Tibial nerve (tissue), 4 donors: Measurements from ENCODE around the gene SHOX. TPM values are rescaled to one million over a fixed set of nuclear protein-coding genes. Genes with fewer than 3 reads are reported as not detected.

Experiments used
- DNase-seq, 2 donors: peaks; one replicate each; pipeline ENCODE4 v3.0.0-alpha.2; 2019; ENCODE audit warnings: low spot score in 2 of 2
- H3K27ac ChIP-seq, 4 donors: fragments of 200-600 bp; sonication (generic) in 3 of 4; one replicate each; pipeline ENCODE4 v1.5.1; 2017 to 2019; ENCODE audit warnings: mild to moderate bottlenecking in 1 of 4
- H3K27me3 ChIP-seq, 2 donors: fragments of 200-600 bp; sonication (generic) in 1 of 2; one replicate each; pipeline versions ENCODE4 v1.5.1 to v1.6.0; 2017 to 2019
- H3K36me3 ChIP-seq, 3 donors: fragments of 200-600 bp; sonication (generic); one replicate each; pipeline ENCODE4 v1.5.1; 2018 to 2019
- H3K4me1 ChIP-seq, 4 donors: fragments of 200-600 bp; sonication (generic) in 3 of 4; one replicate each; pipeline ENCODE4 v1.5.1; 2017 to 2019
- H3K4me3 ChIP-seq, 4 donors: fragments of 200-600 bp; sonication (generic) in 3 of 4; one replicate each; pipeline ENCODE4 v1.5.1; 2017 to 2019; ENCODE audit warnings: mild to moderate bottlenecking in 1 of 4, moderate library complexity in 1 of 4
- H3K9me3 ChIP-seq, 4 donors: fragments of 200-600 bp; sonication (generic) in 3 of 4; one replicate each; pipeline ENCODE4 v1.5.1; 2017 to 2019
- EP300 ChIP-seq, 2 donors: sonication (generic); formaldehyde crosslinking; IDR thresholded peaks; one replicate each; pipeline ENCODE4 v1.6.1; 2017; ENCODE audit warnings: antibody characterized with exemption in 2 of 2, mild to moderate bottlenecking in 1 of 2
- POLR2A ChIP-seq, 2 donors: fragments of 450-650 bp; IDR thresholded peaks; one replicate each; pipeline ENCODE4 v1.6.1; 2017; ENCODE audit warnings: antibody characterized with exemption in 2 of 2, mild to moderate bottlenecking in 2 of 2, moderate library complexity in 2 of 2
- WGBS, 2 donors: methylation state at CpG; one replicate each; pipeline ENCODE4 v1.1.5; 2018; 5-methylcytosine and 5-hydroxymethylcytosine counted together
- total RNA-seq, 4 donors: library from RNA; depleted of rRNA; stranded (reverse); fragments of >200 nt; gene quantifications; one replicate each; pipeline ENCODE4 v1.1.0, GENCODE V29; 2016
- TF ChIP-seq, protein P1 (sequence below), 5 experiments: fragments of 200-600 bp in 3 of 5; fragments of 450-650 bp in 2 of 5; sonication (generic) in 3 of 5; IDR thresholded peaks; one replicate each; pipeline ENCODE4 v1.5.1; 2016 to 2019; ENCODE audit warnings: antibody characterized with exemption in 5 of 5, mild to moderate bottlenecking in 3 of 5, moderate library complexity in 2 of 5

Gene SHOX
- total RNA-seq, 4 donors from 2014 or later = 0.60 to 1.8 TPM; not detected in 2

GRCh38 chrX:632366-633042 is 1.9 kb downstream of the SHOX start:
- TF ChIP-seq POLR2A (IDR thresholded peaks at IDR 0.05) (no peak), EP300 (IDR thresholded peaks at IDR 0.05) (no peak)
- TF ChIP-seq, protein P1, sequence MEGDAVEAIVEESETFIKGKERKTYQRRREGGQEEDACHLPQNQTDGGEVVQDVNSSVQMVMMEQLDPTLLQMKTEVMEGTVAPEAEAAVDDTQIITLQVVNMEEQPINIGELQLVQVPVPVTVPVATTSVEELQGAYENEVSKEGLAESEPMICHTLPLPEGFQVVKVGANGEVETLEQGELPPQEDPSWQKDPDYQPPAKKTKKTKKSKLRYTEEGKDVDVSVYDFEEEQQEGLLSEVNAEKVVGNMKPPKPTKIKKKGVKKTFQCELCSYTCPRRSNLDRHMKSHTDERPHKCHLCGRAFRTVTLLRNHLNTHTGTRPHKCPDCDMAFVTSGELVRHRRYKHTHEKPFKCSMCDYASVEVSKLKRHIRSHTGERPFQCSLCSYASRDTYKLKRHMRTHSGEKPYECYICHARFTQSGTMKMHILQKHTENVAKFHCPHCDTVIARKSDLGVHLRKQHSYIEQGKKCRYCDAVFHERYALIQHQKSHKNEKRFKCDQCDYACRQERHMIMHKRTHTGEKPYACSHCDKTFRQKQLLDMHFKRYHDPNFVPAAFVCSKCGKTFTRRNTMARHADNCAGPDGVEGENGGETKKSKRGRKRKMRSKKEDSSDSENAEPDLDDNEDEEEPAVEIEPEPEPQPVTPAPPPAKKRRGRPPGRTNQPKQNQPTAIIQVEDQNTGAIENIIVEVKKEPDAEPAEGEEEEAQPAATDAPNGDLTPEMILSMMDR (IDR thresholded peaks at IDR 0.05) = no peak
- H3K27ac ChIP-seq = no peak overlapping the region
- H3K4me1 ChIP-seq = peaks cover 0 to 41% (median 0%) of the 10 kb centered on the region in 4 donors
- DNase-seq = no peak
- peaks cover 0 to 86% of the 10 kb centered on the region in 2 donors for H3K27me3 ChIP-seq
- H3K9me3 ChIP-seq = no peaks in the 10 kb centered on the region
- 7 to 10% methylated on average over 29 to 30 of the region's 30 CpGs for WGBS, 2 donors
- H3K36me3 ChIP-seq = no peaks in the 10 kb centered on the region
- H3K4me3 ChIP-seq = no peak overlapping the region

- no peak for DNase-seq
Measured at GRCh38 chrX:633043-633984, 2.7 kb downstream of the SHOX start.

GRCh38 chrX:633985-634958 is 3.7 kb downstream of the SHOX start:
- H3K27ac ChIP-seq = no peak overlapping the region
- H3K4me1 ChIP-seq = peaks cover 0 to 44% (median 0%) of the 10 kb centered on the region in 4 donors
- TF ChIP-seq, protein P1 (IDR thresholded peaks at IDR 0.05) = no peak
- TF ChIP-seq EP300 (IDR thresholded peaks at IDR 0.05) (no peak), POLR2A (IDR thresholded peaks at IDR 0.05) (no peak)
- H3K27me3 ChIP-seq = peaks cover 0 to 93% of the 10 kb centered on the region in 2 donors
- H3K36me3 ChIP-seq = no peaks in the 10 kb centered on the region
- 11 to 12% methylated on average over 65 to 80 of the region's 84 CpGs for WGBS, 2 donors
- H3K9me3 ChIP-seq = no peaks in the 10 kb centered on the region
- DNase-seq = no peak
- H3K4me3 ChIP-seq = no peak overlapping the region

More at GRCh38 chrX:633043-633984, 2.7 kb downstream of the SHOX start:
- Histone ChIP-seq H3K4me1 (peaks cover 0 to 44% (median 0%) of the 10 kb centered on the region in 4 donors), H3K9me3 (no peaks in the 10 kb centered on the region), H3K27me3 (peaks cover 0 to 87% of the 10 kb centered on the region in 2 donors), H3K36me3 (no peaks in the 10 kb centered on the region), H3K4me3 (no peak overlapping the region), H3K27ac (no peak overlapping the region)
- TF ChIP-seq POLR2A (IDR thresholded peaks at IDR 0.05) (no peak), EP300 (IDR thresholded peaks at IDR 0.05) (no peak)
- TF ChIP-seq, protein P1 (IDR thresholded peaks at IDR 0.05) = no peak
- WGBS, 2 donors = 20 to 23% methylated on average over 25 of the region's 25 CpGs

- Histone ChIP-seq H3K9me3 (no peaks in the 10 kb centered on the region), H3K27me3 (peaks cover 0 to 93% of the 10 kb centered on the region in 2 donors), H3K27ac (no peak overlapping the region), H3K36me3 (no peaks in the 10 kb centered on the region), H3K4me3 (no peak overlapping the region), H3K4me1 (peaks cover 0 to 38% (median 0%) of the 10 kb centered on the region in 4 donors)
- no peak for DNase-seq
- TF ChIP-seq POLR2A (IDR thresholded peaks at IDR 0.05) = no peak
- TF ChIP-seq EP300 (IDR thresholded peaks at IDR 0.05) = no peak
- TF ChIP-seq, protein P1 (IDR thresholded peaks at IDR 0.05) = no peak
- 5 to 9% methylated on average over 27 to 29 of the region's 29 CpGs for WGBS, 2 donors
Measured at GRCh38 chrX:635428-636090, 5.0 kb downstream of the SHOX start.
